Mammary epithelial cell (primary cell): Measurements from ENCODE around the gene FOXL1.

Source experiments
- CTCF ChIP-seq, 2 donors: IDR thresholded peaks in 1 of 2; conservative IDR thresholded peaks in 1 of 2; 2 replicates each; pipeline ENCODE4 v1.5.1; 2011 to 2012; ENCODE audit warnings: inconsistent platforms in 2 of 2, low read length in 2 of 2, mild to moderate bottlenecking in 2 of 2, control low read depth in 1 of 2, low read depth in 1 of 2; ENCODE audit not compliant: insufficient read depth in 1 of 2; ENCODE audit errors: extremely low read depth in 1 of 2
- EZH2 ChIP-seq: IDR thresholded peaks from 2 replicates; pipeline ENCODE4 v1.6.1; 2012; ENCODE audit warnings: low read length, inconsistent platforms, borderline replicate concordance

GRCh38 chr16:86591270-86591669 lies 12.9 kb downstream of the FOXL1 start:
- TF ChIP-seq CTCF (conservative IDR thresholded peaks at IDR 0.05 in 1 of 2, IDR thresholded peaks at IDR 0.05 in 1 of 2; ENCODE audit: extremely low read depth in 1 of 2, insufficient read depth in 1 of 2, low read depth in 1 of 2, low read length in 2 of 2) (no peak), EZH2 (no peak)
